Hepatocyte (in vitro differentiated cells): ENCODE data around the gene TOP2A.

Source experiments
- CTCF ChIP-seq: fragments of 200-600 bp; sonication (generic); IDR thresholded peaks from 2 replicates; pipeline ENCODE4 v1.5.1; 2016; ENCODE audit warnings: antibody characterized with exemption, mild to moderate bottlenecking; ENCODE audit not compliant: poor library complexity
- EZH2 ChIP-seq: fragments of 200-600 bp; sonication (generic); IDR thresholded peaks from 2 replicates; pipeline ENCODE4 v1.6.1; 2016; ENCODE audit warnings: antibody characterized with exemption, mild to moderate bottlenecking, borderline replicate concordance
- EZH2phosphoT487 ChIP-seq: fragments of 200-600 bp; sonication (generic); IDR thresholded peaks from one replicate; pipeline ENCODE4 v1.6.1; 2018; ENCODE audit warnings: antibody characterized with exemption, mild to moderate bottlenecking, low read depth, moderate library complexity; ENCODE audit not compliant: unreplicated experiment, severe bottlenecking

- TF ChIP-seq CTCF (no peak), EZH2 (no peak), EZH2phosphoT487 (no peak)
Measured at GRCh38 chr17:40361063-40361924, 56.4 kb downstream of the TOP2A start.
